ENCODE measurements around the gene CLDN22. TPM values are rescaled to one million over a fixed set of nuclear protein-coding genes. Genes with fewer than 3 reads are reported as not detected.
"Not testable (repeated sequence)": the region's sequence is repeated elsewhere in the genome, so short reads cannot be mapped to it uniquely, and the experiment has no call there.

CLDN22 gene
- total and polyA plus RNA-seq, 5 experiments from 2014 or later, result 0.29 TPM; not detected in 4

- Mint-ChIP-seq H3K4me3 (no peak overlapping the region), H3K9me3 (peaks cover 0 to 9% (median 0%) of the 10 kb centered on the region in 9 donors), H3K27me3 (peaks cover 0 to 11% (median 5%) of the 10 kb centered on the region in 5 donors), H3K27ac (no peak overlapping the region), H3K36me3 (peaks cover 0 to 9% (median 0%) of the 10 kb centered on the region in 3 donors), H3K4me1 (peaks cover 0 to 8% (median 5%) of the 10 kb centered on the region in 4 donors)
- ATAC-seq, result no peak
- DNase-seq, result no peak
- POLR2A ChIA-PET, result no interaction called here
Observed at GRCh38 chr4:183326853-183327252, 6.8 kb upstream of the CLDN22 start.

GRCh38 chr4:183326387-183326786 lies 6.3 kb upstream of the CLDN22 start:
- H3K27ac Mint-ChIP-seq, ATAC-seq, H3K4me3 Mint-ChIP-seq, DNase-seq, H3K36me3 Mint-ChIP-seq, H3K27me3 Mint-ChIP-seq, H3K9me3 Mint-ChIP-seq, POLR2A ChIA-PET: not testable (repeated sequence)
- peaks cover 1 to 11% (median 9%) of the 10 kb centered on the region in 4 donors for H3K4me1 Mint-ChIP-seq

- H3K4me1 Mint-ChIP-seq, result peaks cover 1 to 24% (median 19%) of the 10 kb centered on the region in 4 donors
- peaks cover 0 to 8% (median 0%) of the 10 kb centered on the region in 3 donors for H3K36me3 Mint-ChIP-seq
- no peak overlapping the region for H3K27ac Mint-ChIP-seq
- POLR2A ChIA-PET, result no interaction called here
- ATAC-seq, result no peak
- H3K4me3 Mint-ChIP-seq, result no peak overlapping the region
- DNase-seq, result no peak
- H3K9me3 Mint-ChIP-seq, result peaks cover 0 to 9% (median 0%) of the 10 kb centered on the region in 9 donors
- H3K27me3 Mint-ChIP-seq, result peaks cover 0 to 6% (median 5%) of the 10 kb centered on the region in 5 donors
Observed at GRCh38 chr4:183324619-183325018, 4.5 kb upstream of the CLDN22 start.

- H3K27me3 Mint-ChIP-seq, H3K27ac Mint-ChIP-seq, DNase-seq, H3K36me3 Mint-ChIP-seq, H3K4me3 Mint-ChIP-seq, H3K9me3 Mint-ChIP-seq, POLR2A ChIA-PET, ATAC-seq: not testable (repeated sequence)
- H3K4me1 Mint-ChIP-seq, result peaks cover 1 to 24% (median 19%) of the 10 kb centered on the region in 4 donors
Observed at GRCh38 chr4:183324056-183324455, 4.0 kb upstream of the CLDN22 start.

- Mint-ChIP-seq H3K27me3 (peaks cover 0 to 6% (median 5%) of the 10 kb centered on the region in 5 donors), H3K36me3 (no peaks in the 10 kb centered on the region), H3K9me3 (peaks cover 0 to 4% (median 0%) of the 10 kb centered on the region in 9 donors), H3K27ac (no peak overlapping the region), H3K4me3 (no peak overlapping the region), H3K4me1 (peaks cover 1 to 24% (median 19%) of the 10 kb centered on the region in 4 donors)
- ATAC-seq, result no peak
- DNase-seq, result no peak
- POLR2A ChIA-PET, result no interaction called here
Observed at GRCh38 chr4:183323295-183323694, 3.2 kb upstream of the CLDN22 start.

GRCh38 chr4:183322326-183322725 lies 2.2 kb upstream of the CLDN22 start, which contains the start of gene CLDN24:
Gene CLDN24 (minus strand): TSS chr4:183322426. CDS start chr4:183322426, 0 bp downstream.
- peak within 1 kb of the TSS in 7 of 10 donors; percentile 14 to 66 (median 41) for H3K27ac Mint-ChIP-seq

GRCh38 chr4:183321516-183321915 lies 1.4 kb upstream of the CLDN22 start:
- Mint-ChIP-seq H3K4me3 (peak overlapping the region in 5 of 10 donors; percentile 10 to 69 (median 40)), H3K27ac (peak overlapping the region in 6 of 10 donors; percentile 32 to 66 (median 42)), H3K36me3 (no peaks in the 10 kb centered on the region), H3K9me3 (peaks cover 0 to 3% (median 0%) of the 10 kb centered on the region in 9 donors), H3K27me3 (peaks cover 0 to 5% (median 2%) of the 10 kb centered on the region in 5 donors), H3K4me1 (peaks cover 1 to 24% (median 19%) of the 10 kb centered on the region in 4 donors)
- POLR2A ChIA-PET, result no interaction called here
- DNase-seq, result no peak
- ATAC-seq, result no peak

More at GRCh38 chr4:183322326-183322725, 2.2 kb upstream of the CLDN22 start, which contains the start of gene CLDN24:
- Mint-ChIP-seq H3K27me3 (peaks cover 0 to 6% (median 4%) of the 10 kb centered on the region in 5 donors), H3K36me3 (no peaks in the 10 kb centered on the region), H3K9me3 (peaks cover 0 to 4% (median 0%) of the 10 kb centered on the region in 9 donors), H3K4me3 (peak within 1 kb of the TSS in 5 of 10 donors; percentile 10 to 69 (median 40)), H3K4me1 (peaks cover 1 to 24% (median 19%) of the 10 kb centered on the region in 4 donors)
- POLR2A ChIA-PET, result no interaction called here
- ATAC-seq (no peak), DNase-seq (no peak)

- ATAC-seq (peak in 1 of 2 donors; percentile 87), DNase-seq (peak in 3 of 10 donors; percentile 41 to 60 (median 59))
- H3K36me3 Mint-ChIP-seq, result no peaks in the 10 kb centered on the region
- POLR2A ChIA-PET, result no interaction called here
- H3K4me3 Mint-ChIP-seq, result peak overlapping the region in 7 of 10 donors; percentile 8 to 69 (median 30)
- peaks cover 0 to 1% (median 0%) of the 10 kb centered on the region in 9 donors for H3K9me3 Mint-ChIP-seq
- H3K4me1 Mint-ChIP-seq, result peaks cover 1 to 24% (median 19%) of the 10 kb centered on the region in 4 donors
- H3K27ac Mint-ChIP-seq, result peak overlapping the region in 6 of 10 donors; percentile 32 to 57 (median 42)
- peaks cover 0 to 5% (median 2%) of the 10 kb centered on the region in 5 donors for H3K27me3 Mint-ChIP-seq
Observed at GRCh38 chr4:183321079-183321478, 1.0 kb upstream of the CLDN22 start.

- no peak for ATAC-seq
- Mint-ChIP-seq H3K36me3 (peaks cover 0 to 5% (median 0%) of the 10 kb centered on the region in 3 donors), H3K4me1 (peaks cover 1 to 24% (median 19%) of the 10 kb centered on the region in 4 donors), H3K27me3 (peaks cover 0 to 6% (median 2%) of the 10 kb centered on the region in 5 donors), H3K4me3 (no peak overlapping the region), H3K9me3 (no peaks in the 10 kb centered on the region), H3K27ac (no peak overlapping the region)
- no peak for DNase-seq
- POLR2A ChIA-PET, result no interaction called here
Observed at GRCh38 chr4:183318656-183319055, 1.4 kb downstream of the CLDN22 start.

GRCh38 chr4:183314806-183315205 lies 5.3 kb downstream of the CLDN22 start:
- no peak for ATAC-seq
- POLR2A ChIA-PET, result no interaction called here
- peaks cover 0 to 14% (median 2%) of the 10 kb centered on the region in 3 donors for H3K36me3 Mint-ChIP-seq
- H3K27ac Mint-ChIP-seq, result no peak overlapping the region
- no peaks in the 10 kb centered on the region for H3K4me1 Mint-ChIP-seq
- H3K27me3 Mint-ChIP-seq, result peaks cover 0 to 12% (median 6%) of the 10 kb centered on the region in 5 donors
- H3K9me3 Mint-ChIP-seq, result no peaks in the 10 kb centered on the region
- H3K4me3 Mint-ChIP-seq, result no peak overlapping the region
- DNase-seq, result no peak

GRCh38 chr4:183314336-183314735 lies 5.7 kb downstream of the CLDN22 start:
- POLR2A ChIA-PET, result no interaction called here
- H3K4me3 Mint-ChIP-seq, result no peak overlapping the region
- no peaks in the 10 kb centered on the region for H3K4me1 Mint-ChIP-seq
- H3K36me3 Mint-ChIP-seq, result peaks cover 0 to 14% (median 2%) of the 10 kb centered on the region in 3 donors
- no peak for DNase-seq
- no peaks in the 10 kb centered on the region for H3K9me3 Mint-ChIP-seq
- H3K27ac Mint-ChIP-seq, result no peak overlapping the region
- H3K27me3 Mint-ChIP-seq, result peaks cover 0 to 12% (median 6%) of the 10 kb centered on the region in 5 donors
- no peak for ATAC-seq

- no peak for DNase-seq
- POLR2A ChIA-PET, result no interaction called here
- Mint-ChIP-seq H3K27ac (peak overlapping the region in 1 of 10 donors; percentile 46), H3K4me3 (no peak overlapping the region), H3K4me1 (no peaks in the 10 kb centered on the region), H3K27me3 (peaks cover 0 to 12% (median 6%) of the 10 kb centered on the region in 5 donors), H3K36me3 (peaks cover 0 to 14% (median 2%) of the 10 kb centered on the region in 3 donors), H3K9me3 (no peaks in the 10 kb centered on the region)
- ATAC-seq, result no peak
Observed at GRCh38 chr4:183312841-183313240, 7.2 kb downstream of the CLDN22 start.

GRCh38 chr4:183306811-183307210 lies 13.3 kb downstream of the CLDN22 start:
- H3K4me1 Mint-ChIP-seq, result no peaks in the 10 kb centered on the region
- peaks cover 0 to 4% (median 0%) of the 10 kb centered on the region in 5 donors for H3K27me3 Mint-ChIP-seq
- no peak for ATAC-seq
- POLR2A ChIA-PET, result interaction anchor here (0.7 kb wide), 1 partner anchor 197 kb away, joined by 5 read pairs; no protein-coding TSS in a partner anchor
- peaks cover 0 to 5% (median 2%) of the 10 kb centered on the region in 3 donors for H3K36me3 Mint-ChIP-seq
- no peak overlapping the region for H3K4me3 Mint-ChIP-seq
- H3K9me3 Mint-ChIP-seq, result no peaks in the 10 kb centered on the region
- H3K27ac Mint-ChIP-seq, result no peak overlapping the region
- no peak for DNase-seq

Data from naive thymus-derived CD8-positive, alpha-beta T cell (primary cell).